Germinal center (tissue), 1 donor: Measurements from ENCODE around the gene HOTAIR.

Experiments
- DNase-seq: peaks from one replicate; pipeline ENCODE4 v3.0.0; 2012; ENCODE audit warnings: mixed read lengths, low spot score

Gene HOTAIR

GRCh38 chr12:53927220-53928029 lies 47.3 kb downstream of the HOTAIR start:
- DNase-seq: no peak

- no peak for DNase-seq
These were observed 50.0 kb downstream of the HOTAIR start for GRCh38 chr12:53924521-53925405.

- DNase-seq: no peak
These were observed 57.7 kb downstream of the HOTAIR start for GRCh38 chr12:53916788-53917655.
